NOMO-1 treated with dmso at 0.1 percent for 144 hours (cell line): ENCODE results near the gene MSL2.
"Not testable (repeated sequence)": the region's sequence is repeated elsewhere in the genome, so short reads cannot be mapped to it uniquely, and the experiment has no call there.

Experiments
- DNase-seq: peaks from one replicate; lab custom pipeline; 2025; ENCODE audit not compliant: unreplicated experiment; lab: John Stamatoyannopoulos, UW

The MSL2 gene

GRCh38 chr3:136196064-136196400 is at the start of gene MSL2:
Gene MSL2, minus strand, starts transcription at chr3:136196335. Its CDS starts 1,222 bp downstream, at chr3:136195113.
- no peak for DNase-seq

DNA sequence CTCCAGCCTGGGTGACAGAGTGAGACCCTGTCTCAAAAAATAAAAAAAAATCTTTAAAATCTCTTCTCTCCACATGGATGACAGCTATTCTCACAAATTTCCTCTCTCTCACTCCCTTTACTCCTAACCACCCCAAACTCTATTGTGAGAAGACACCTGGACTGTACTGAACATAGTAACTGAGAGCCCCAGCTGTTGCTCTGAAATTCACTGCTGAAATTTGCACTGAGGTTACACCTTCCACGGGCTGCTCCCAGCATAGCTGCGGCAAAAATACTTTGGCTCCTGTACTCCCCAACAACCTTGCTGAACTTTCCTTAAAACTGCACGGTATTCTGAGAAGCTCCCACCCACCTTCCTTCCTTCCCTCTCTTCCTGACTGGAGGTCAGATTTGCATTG is 49.6 kb upstream of the MSL2 start:
- no peak for DNase-seq

DNA sequence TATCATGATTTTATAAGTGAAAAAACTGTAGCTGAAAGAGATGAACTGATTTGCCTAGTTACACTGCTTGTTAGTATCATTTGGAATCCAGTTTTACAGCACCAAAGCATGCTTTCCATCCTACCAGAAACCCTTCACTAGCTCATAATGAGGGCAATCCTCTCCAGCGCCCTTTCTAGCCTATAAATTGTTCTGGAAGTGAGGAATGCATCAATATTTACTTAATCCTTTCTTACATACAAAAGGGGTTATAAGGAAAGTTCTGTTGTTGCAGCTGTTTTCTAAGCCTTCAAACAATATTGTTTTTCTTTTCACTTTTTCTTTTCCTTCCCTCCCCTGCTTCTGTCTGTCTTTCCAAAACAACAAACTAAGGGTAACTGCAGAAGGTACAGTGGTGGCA is 43.0 kb upstream of the MSL2 start:
- no peak for DNase-seq

- DNase-seq: no peak
Observed at GRCh38 chr3:136237961-136238649, 42.0 kb upstream of the MSL2 start.

DNA sequence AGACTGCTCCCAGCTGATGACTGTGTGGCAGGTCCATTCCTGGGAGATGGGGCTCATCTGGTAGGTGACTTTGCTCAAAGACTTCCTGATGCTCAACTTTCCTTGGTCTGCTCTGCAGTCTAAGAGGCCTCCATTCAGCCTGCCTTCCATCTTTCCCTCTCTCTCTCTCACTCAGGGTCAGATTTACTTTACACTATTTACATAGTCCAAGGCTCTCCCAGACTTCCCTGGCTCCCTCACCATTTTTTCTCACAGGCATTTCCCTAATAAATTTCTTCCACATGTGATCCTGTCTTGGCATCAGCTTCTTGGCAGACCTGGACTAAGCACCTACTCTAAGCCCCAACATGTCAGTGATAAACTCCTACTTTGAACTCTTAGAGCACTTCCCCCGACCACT is 41.0 kb upstream of the MSL2 start:
- no peak for DNase-seq

DNA sequence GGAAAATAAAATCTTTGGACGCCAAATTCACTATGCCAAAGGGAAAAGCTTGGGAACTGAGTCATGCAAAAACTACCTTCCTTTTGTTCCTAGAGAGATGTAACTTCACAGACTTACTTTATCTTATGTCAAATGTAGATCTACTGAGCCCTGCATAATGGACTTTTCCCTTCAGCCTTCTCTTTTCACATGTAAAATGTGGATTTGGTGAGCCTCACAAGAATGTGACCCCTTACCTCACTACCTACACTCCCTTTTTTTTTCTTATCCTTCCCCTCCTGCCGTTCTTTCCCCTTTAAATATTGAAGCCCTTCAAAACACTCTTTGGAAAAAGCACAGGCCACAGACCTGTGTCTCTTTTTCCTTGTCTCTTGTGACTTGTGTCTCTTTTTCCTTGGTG is 40.0 kb upstream of the MSL2 start:
- no peak for DNase-seq

DNA sequence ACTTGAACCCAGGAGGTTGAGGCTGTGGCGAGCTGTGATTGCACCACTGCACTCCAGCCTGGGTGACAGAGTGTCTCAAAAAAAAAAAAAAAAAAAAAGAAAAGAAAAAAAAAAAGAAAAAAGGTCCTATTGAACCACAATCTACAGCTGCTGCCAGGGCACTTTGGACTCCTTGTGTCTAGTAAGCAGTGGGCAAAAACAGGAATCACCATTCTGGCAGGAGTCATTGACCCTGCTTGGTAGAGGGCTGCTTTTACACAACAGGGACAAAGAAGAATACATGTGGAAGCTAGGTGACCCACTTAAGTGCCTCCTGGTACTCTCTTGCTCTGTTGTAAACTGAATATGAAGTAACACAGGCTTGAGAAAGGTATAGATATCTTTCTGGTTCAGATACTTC is 39.4 kb upstream of the MSL2 start:
- DNase-seq: no peak

DNA sequence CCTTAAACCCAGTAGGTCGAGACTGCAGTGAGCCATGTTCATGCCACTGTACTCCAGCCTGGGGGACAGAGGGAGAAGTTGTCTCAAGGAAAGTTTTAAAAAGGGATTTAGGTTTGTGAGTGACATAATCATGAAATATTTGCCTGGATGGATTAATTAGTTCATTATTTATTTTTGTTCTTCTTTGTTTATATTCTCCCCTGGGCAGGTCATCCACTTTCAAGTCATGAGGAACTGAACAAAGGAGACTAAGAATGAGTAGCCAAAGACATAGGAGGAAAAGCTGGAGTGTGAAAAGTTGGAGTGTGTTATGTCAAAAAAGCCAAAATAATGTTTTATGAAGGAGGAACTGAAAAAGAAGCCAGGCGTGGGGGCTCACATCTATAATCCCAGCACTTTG is 36.3 kb upstream of the MSL2 start:
- no peak for DNase-seq

- DNase-seq: not testable (repeated sequence)
Observed at GRCh38 chr3:136222746-136223145, 26.6 kb upstream of the MSL2 start.

- DNase-seq: no peak
Observed at GRCh38 chr3:136211547-136211946, 15.4 kb upstream of the MSL2 start.

- no peak for DNase-seq
Observed at GRCh38 chr3:136209921-136210320, 13.8 kb upstream of the MSL2 start.

DNA sequence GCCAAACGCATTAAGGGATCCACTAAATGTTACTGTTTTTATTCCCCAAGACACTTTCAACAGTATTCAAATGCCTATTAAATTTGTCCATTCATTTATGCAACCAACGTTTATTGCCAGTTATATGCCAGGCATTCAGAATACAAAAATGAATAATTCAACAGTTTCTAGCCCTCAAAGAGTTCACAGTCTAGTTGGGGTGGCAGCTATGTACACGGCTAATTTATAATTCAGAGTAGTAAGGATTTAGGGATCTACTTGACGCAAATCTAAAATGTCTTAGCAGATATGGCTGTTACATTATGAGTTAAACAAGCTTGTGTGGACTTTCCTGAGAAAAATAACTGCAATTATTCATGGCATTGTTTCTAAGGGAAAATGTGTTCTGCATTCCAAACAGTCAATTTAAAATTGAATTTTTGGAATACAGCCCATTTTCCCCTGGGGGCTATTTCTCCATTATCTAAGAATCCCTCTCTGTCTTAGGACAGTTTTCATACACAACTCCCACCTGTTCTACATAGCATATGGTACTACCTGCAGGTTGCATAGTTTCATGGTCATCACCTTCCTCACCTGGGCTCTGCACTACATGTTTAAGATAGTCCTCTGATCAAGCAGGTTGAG is 11.5 kb upstream of the MSL2 start:
- no peak for DNase-seq

- DNase-seq: not testable (repeated sequence)
Observed at GRCh38 chr3:136199219-136199618, 3.1 kb upstream of the MSL2 start.

DNA sequence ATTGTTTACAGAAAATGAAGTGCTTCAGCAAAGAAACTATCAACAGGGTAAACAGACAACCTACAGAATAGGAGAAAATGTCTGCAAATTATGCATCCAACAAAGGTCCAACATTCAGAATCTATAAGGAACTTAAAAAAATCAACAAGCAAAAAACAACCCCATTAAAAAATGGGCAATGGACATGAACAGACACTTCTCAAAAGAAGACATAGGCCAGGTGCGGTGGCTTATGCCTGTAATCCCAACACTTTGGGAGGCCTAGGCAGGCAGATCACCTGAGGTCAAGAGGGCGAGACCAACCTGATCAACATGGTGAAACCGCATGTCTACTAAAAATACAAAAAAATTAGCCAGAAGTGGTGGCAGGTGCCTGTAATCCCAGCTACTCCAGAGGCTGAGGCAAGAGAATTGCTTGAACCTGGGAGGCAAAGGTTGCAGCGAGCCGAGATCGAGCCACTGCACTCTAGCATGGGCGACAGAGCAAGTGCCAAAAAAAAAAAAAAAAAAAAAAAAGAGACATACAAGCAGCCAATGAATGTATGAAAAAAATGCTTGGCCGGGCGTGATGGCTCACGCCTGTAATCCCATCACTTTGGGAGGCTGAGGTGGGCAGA is 2.4 kb upstream of the MSL2 start:
- not testable (repeated sequence) for DNase-seq

- DNase-seq: no peak
Observed at GRCh38 chr3:136197159-136197793, 1.1 kb upstream of the MSL2 start.

DNA sequence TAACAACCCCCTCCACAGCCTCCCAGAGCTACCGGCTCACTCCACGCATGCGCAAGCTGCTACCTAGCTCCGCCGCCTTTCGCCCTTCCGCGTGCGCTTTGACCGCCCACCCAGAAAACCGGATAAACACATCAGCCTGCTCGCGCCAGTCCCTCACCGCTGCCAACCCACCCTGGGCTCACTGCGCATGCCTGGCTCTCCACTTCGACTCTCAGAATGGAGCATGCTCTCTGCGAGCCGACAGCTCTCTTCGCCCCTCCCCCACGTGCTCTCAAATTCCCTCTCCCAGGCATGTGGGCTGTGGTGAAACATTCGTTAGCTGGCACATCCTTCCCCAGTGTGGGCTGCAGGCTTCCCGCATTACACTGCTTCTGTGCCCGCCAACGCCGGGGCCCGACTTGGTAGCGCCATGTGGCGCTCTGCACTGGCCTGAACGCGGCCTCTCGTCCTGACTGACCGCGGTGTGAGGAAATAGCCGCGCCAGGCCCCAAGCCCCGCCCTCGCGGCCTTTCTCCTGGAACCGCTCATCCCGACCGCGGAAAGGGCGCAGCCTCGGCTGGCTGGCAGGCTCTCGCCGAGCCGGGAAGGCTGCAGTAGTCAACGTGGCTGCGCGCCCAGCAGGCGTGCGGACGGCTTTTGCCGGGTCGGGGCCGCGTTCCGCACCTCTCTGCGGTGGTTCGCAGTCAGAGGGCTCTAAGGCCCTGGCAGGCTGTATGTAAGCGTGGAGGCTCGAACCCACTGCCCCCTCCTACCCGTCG is 445 bp upstream of the MSL2 start:
- peak; percentile 100 for DNase-seq

GRCh38 chr3:136195258-136196063 is 674 bp downstream of the MSL2 start:
- peak; percentile 89 for DNase-seq

DNA sequence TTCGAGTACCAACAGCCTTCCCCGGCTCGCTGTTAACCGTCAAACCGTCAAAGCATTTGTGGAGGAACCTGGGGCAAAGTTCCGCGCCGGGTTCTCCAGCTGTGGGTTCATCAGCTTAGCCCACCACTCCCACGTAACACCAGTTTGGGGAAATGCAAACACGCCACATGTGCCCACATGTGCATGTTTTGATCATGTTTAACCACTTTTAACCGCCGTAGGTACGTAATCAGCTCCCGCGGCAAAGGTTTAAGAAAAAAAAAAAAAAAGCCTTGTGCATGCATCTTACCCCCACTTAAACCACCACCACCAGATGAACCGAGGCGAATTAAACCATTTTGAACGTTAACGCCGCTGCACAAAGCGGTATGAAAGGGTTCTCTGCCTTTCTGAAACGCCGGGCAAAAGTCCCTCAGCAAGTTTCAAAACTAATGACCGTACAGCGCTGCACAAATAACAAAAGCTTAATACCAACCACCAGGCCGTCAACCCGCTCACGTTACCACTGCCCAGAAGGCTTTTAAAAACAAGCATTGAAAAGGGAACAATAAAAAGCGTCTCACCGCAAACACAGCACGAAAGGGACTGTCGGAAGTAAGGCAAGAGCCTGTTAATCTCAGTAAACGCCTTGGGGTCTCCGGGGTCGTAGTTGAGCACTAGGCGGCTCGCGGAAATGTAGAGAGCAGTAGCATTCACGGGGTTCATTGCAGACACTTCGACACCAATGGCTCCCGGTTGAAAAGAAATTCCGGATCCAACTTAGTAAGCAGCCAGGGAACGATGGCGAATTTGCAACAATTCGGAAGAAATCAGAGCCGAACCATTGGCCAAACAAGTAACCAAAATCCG is 1.5 kb downstream of the MSL2 start:
- DNase-seq: peak; percentile 47

GRCh38 chr3:136193278-136194054 is 2.7 kb downstream of the MSL2 start:
- no peak for DNase-seq
